Progenitor cell of endocrine pancreas (in vitro differentiated cells): ENCODE results near the gene C10orf105. TPM values are rescaled to one million over a fixed set of nuclear protein-coding genes. Genes with fewer than 3 reads are reported as not detected.

Source experiments
- DNase-seq: peaks from one replicate; pipeline ENCODE4 v3.0.0; 2021; ENCODE audit warnings: low spot score; ENCODE audit not compliant: unreplicated experiment
- H3K27ac Mint-ChIP-seq: 2 replicates; pipeline ENCODE4 v1.8.0; 2021; ENCODE audit warnings: mild to moderate bottlenecking, moderate library complexity, mixed read lengths
- H3K27me3 Mint-ChIP-seq: 2 replicates; pipeline ENCODE4 v1.8.0; 2021; ENCODE audit warnings: mixed read lengths
- H3K36me3 Mint-ChIP-seq: 2 replicates; pipeline ENCODE4 v1.8.0; 2022; ENCODE audit warnings: mixed read lengths; ENCODE audit not compliant: insufficient read depth
- H3K4me1 Mint-ChIP-seq: 2 replicates; pipeline ENCODE4 v1.8.0; 2021; ENCODE audit warnings: low read depth, mixed read lengths
- H3K4me3 Mint-ChIP-seq: 2 replicates; pipeline ENCODE4 v1.8.0; 2021; ENCODE audit warnings: low read depth, mild to moderate bottlenecking, moderate library complexity, mixed read lengths
- H3K9me3 Mint-ChIP-seq: 2 replicates; pipeline ENCODE4 v1.8.0; 2021; ENCODE audit warnings: low read depth, mixed read lengths
- total RNA-seq: library from RNA; stranded (reverse); gene quantifications from 2 replicates; pipeline ENCODE4 v1.2.1, GENCODE V29; 2021
- TF ChIP-seq, protein P1 (sequence below): fragments of 200-600 bp; sonication (generic); IDR thresholded peaks from one replicate; pipeline ENCODE4 v1.5.0; 2021; ENCODE audit warnings: antibody characterized with exemption, mild to moderate bottlenecking; ENCODE audit not compliant: unreplicated experiment

Gene C10orf105
- total RNA-seq, 1 donor from 2014 or later, result not detected

DNA sequence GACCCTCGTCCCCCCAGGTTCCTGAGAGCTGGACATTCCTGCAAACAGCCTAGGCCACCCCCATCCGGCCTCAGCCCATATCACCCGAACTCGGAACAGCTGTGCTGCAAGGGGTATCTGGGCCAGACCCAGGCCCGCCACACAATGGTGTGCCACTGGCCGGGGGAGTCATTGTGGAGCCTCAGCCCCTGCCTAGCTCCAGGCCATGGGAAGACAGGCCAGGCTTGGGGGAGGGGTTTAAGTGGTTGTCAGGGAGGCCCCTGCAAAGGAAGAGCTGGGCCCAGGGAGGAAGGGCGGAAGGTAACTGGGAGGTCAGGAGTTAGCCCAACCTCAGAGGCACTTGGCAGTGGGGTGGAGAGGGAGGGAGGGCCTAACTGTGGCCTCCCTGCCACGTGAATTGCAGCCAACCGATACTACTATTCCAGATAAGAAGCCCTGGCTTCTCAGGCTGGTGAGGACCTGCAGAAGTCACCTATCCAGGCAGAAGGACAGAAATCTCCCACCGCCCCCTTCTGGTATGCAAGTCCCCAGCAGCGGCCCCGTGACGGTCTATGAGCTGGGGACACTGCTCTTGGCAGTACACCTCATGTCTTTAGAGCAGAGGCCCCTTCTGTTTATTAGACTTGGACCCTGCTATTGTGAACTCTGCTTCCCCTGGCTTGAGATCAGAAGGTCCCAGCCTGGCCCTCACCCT, 26.9 kb upstream of the C10orf105 start:
- H3K4me1 Mint-ChIP-seq, result peaks cover 19% of the 10 kb centered on the region
- H3K9me3 Mint-ChIP-seq, result no peaks in the 10 kb centered on the region
- H3K27me3 Mint-ChIP-seq, result no peaks in the 10 kb centered on the region
- H3K4me3 Mint-ChIP-seq, result no peak overlapping the region
- H3K36me3 Mint-ChIP-seq, result no peaks in the 10 kb centered on the region
- TF ChIP-seq, protein P1, sequence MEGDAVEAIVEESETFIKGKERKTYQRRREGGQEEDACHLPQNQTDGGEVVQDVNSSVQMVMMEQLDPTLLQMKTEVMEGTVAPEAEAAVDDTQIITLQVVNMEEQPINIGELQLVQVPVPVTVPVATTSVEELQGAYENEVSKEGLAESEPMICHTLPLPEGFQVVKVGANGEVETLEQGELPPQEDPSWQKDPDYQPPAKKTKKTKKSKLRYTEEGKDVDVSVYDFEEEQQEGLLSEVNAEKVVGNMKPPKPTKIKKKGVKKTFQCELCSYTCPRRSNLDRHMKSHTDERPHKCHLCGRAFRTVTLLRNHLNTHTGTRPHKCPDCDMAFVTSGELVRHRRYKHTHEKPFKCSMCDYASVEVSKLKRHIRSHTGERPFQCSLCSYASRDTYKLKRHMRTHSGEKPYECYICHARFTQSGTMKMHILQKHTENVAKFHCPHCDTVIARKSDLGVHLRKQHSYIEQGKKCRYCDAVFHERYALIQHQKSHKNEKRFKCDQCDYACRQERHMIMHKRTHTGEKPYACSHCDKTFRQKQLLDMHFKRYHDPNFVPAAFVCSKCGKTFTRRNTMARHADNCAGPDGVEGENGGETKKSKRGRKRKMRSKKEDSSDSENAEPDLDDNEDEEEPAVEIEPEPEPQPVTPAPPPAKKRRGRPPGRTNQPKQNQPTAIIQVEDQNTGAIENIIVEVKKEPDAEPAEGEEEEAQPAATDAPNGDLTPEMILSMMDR, result peak; percentile 32
- H3K27ac Mint-ChIP-seq, result peak overlapping the region; percentile 86
- DNase-seq, result no peak

DNA sequence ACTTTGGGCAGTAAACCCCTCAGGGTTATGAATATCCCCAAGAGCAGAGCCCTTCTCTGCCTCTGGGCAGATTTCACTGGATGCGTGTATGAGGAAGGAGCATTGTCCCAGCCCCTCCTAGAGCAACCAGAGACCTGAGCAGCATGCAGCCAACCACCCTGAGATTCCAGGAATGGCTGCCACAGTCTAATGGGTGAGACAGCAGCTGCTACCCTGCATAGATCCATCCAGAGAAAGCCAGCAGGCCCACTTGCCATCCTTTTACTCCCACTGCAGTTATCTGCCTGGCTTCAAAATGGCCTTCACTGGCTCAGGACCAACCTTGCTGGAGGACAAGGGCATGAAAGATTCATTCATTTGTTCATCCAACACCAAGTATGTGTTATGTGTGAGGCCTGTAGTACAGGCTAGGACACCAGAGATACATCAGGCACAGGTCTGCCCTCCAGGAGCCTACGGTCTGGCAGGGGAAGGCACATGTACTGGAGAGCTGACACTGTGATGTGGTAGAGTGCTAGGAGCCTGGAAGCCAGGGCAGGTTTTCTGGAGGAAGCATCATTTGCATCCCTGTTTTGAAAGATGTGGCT, 26.2 kb upstream of the C10orf105 start:
- TF ChIP-seq, protein P1, result no peak
- DNase-seq, result no peak
- H3K4me1 Mint-ChIP-seq, result peaks cover 19% of the 10 kb centered on the region
- no peaks in the 10 kb centered on the region for H3K9me3 Mint-ChIP-seq
- no peaks in the 10 kb centered on the region for H3K27me3 Mint-ChIP-seq
- H3K36me3 Mint-ChIP-seq, result no peaks in the 10 kb centered on the region
- no peak overlapping the region for H3K4me3 Mint-ChIP-seq
- no peak overlapping the region for H3K27ac Mint-ChIP-seq

DNA sequence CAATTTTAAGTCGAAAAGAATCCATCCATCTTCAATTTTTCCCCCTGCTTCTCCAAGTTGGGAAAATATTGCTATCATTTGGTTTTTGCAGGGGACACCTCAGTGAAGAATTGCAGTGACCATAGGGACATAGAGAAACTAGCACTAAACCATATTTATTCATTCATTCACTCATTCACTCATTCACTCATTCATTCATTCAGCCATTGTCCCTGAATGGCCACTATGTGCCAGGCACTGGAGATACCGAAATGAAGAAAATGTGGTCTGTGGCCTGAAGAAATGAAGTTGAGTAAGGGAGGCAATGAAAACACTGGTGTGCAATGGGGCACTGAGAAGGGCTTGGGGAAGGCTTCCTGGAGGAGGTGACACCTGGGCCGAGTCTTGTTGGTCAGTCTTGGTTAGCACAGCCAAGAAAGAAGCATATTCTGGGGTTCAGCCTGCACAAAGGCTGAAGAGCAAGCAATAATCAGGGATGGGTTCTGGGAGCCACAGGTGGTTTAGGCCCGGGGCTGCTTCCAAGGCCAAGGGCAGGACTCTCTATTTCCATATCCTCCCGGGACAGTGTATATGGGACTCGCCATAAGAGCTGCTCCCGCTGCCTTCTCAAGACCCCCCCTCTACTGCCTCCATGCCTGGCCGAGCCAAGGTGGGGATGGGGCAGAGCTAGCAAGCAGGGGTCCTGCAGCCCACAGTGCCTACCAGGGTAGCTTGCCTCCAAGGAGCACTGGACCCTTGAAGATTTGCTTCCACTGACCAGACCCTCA, 25.5 kb upstream of the C10orf105 start:
- no peak overlapping the region for H3K4me3 Mint-ChIP-seq
- TF ChIP-seq, protein P1, result no peak
- DNase-seq, result no peak

GRCh38 chr10:71743866-71744265, 24.3 kb upstream of the C10orf105 start:
- Mint-ChIP-seq H3K27me3 (no peaks in the 10 kb centered on the region), H3K4me3 (no peak overlapping the region), H3K27ac (no peak overlapping the region), H3K4me1 (peaks cover 19% of the 10 kb centered on the region), H3K9me3 (no peaks in the 10 kb centered on the region), H3K36me3 (no peaks in the 10 kb centered on the region)
- no peak for DNase-seq
- TF ChIP-seq, protein P1, result no peak

More for the DNA sequence above, 25.5 kb upstream of the C10orf105 start:
- H3K27me3 Mint-ChIP-seq, result no peaks in the 10 kb centered on the region
- no peaks in the 10 kb centered on the region for H3K36me3 Mint-ChIP-seq
- H3K9me3 Mint-ChIP-seq, result no peaks in the 10 kb centered on the region
- no peak overlapping the region for H3K27ac Mint-ChIP-seq
- H3K4me1 Mint-ChIP-seq, result peaks cover 19% of the 10 kb centered on the region

DNA sequence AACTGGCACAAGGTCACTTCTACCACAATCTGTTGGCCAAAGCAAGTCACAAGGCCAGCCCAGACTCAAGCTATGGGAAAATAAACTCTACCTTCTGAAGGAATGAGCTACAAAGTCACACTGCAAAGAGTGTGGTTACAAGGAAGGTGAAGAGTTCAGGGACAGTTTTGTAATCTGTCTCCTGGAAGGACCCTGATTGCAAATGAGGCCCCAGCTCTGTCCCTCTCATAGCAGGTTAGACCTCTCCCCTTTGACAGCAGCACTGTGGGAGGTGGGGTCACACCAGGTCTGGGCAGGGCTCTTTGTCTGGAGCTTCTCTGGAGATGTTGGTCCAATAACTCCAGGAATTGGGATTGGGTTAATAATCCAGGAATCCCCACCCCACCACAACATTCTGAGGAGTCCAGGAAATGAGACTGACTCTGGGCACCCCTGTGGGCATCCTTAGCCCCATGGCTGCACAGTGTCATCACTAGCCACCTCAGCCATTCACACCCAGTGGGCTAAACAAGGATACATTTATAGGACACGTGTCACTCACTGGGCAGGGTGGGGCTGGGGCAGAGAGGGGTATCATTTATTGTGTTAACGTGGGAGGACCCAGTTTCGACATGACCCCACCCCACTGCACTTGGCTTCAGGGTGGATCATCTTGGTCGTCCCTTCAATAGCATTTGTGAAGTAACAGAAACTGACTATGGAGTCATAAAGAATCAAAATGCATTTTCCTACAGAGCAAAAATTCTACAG, 23.7 kb upstream of the C10orf105 start:
- Mint-ChIP-seq H3K27ac (no peak overlapping the region), H3K9me3 (no peaks in the 10 kb centered on the region), H3K27me3 (no peaks in the 10 kb centered on the region), H3K4me1 (peaks cover 17% of the 10 kb centered on the region), H3K36me3 (no peaks in the 10 kb centered on the region), H3K4me3 (no peak overlapping the region)
- TF ChIP-seq, protein P1, result no peak
- DNase-seq, result no peak
